Muscle of leg (tissue), 11 donors: ENCODE measurements around the gene KIAA0408. TPM values are rescaled to one million over a fixed set of nuclear protein-coding genes. Genes with fewer than 3 reads are reported as not detected.
"Not testable (repeated sequence)": the region's sequence is repeated elsewhere in the genome, so short reads cannot be mapped to it uniquely, and the experiment has no call there.

Experiments used
- DNase-seq: peaks from one replicate; pipeline ENCODE4 v3.0.0; 2013
- H3K27ac ChIP-seq: one replicate; pipeline ENCODE4 v1.5.1; 2013; ENCODE audit warnings: mild to moderate bottlenecking, low read length, control low read depth
- H3K27me3 ChIP-seq: one replicate; pipeline ENCODE4 v1.6.1; 2013; ENCODE audit warnings: low read length; ENCODE audit not compliant: control insufficient read depth, insufficient read depth
- H3K36me3 ChIP-seq: one replicate; pipeline ENCODE4 v1.6.1; 2013; ENCODE audit warnings: low read length; ENCODE audit not compliant: control insufficient read depth, insufficient read depth
- H3K4me1 ChIP-seq: one replicate; pipeline ENCODE4 v1.6.1; 2013; ENCODE audit warnings: low read length; ENCODE audit not compliant: control insufficient read depth, insufficient read depth
- H3K4me3 ChIP-seq: one replicate; pipeline ENCODE4 v1.5.1; 2013; ENCODE audit warnings: low read length, control low read depth
- H3K9me3 ChIP-seq: replicated peaks from 2 replicates; pipeline ENCODE4 v1.6.1; 2013; ENCODE audit warnings: low read depth, low read length; ENCODE audit not compliant: control insufficient read depth
- WGBS: methylation state at CpG from one replicate; pipeline ENCODE4 v1.1.5; 2013; ENCODE audit warnings: missing lambda C conversion rate; ENCODE audit not compliant: insufficient coverage; 5-methylcytosine and 5-hydroxymethylcytosine counted together
- polyA plus RNA-seq, 8 donors: library from polyadenylated mRNA; unstranded; fragments of 120-200 nt; gene quantifications; one replicate each; pipeline versions ENCODE4 v1.2.1 to v1.2.3, GENCODE V29; 2013; ENCODE audit warnings: inconsistent platforms in 1 of 8, low replicate concordance in 1 of 8; ENCODE audit not compliant: insufficient read length in 8 of 8, insufficient read depth in 1 of 8
- total RNA-seq: library from RNA; stranded (reverse); fragments of 120-200 nt; gene quantifications from one replicate; pipeline ENCODE4 v1.2.4, GENCODE V29; 2013

Gene KIAA0408
- total and polyA plus RNA-seq, 9 donors: 13.8 to 23.1 (median 17.6) TPM

DNA sequence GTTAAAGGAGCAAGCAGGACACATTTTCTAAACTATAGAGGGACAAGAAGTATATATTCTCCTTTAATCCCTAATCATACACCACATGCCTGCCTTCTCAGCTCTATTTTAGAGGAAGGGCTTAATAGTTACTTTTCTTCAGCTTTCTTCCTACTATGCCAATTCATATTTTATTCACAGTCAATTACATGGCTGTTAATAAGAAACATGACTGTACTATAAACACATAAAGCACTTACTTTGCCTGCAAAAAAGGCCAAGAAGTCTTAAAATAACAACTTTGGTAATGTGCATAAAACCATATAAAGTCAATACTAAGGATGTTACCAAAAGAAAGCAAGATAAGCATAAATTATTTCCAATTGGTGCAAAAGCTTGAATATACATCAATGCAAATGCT is 6.4 kb downstream of the KIAA0408 start:
- Histone ChIP-seq H3K4me3 (no peak overlapping the region), H3K27ac (no peak overlapping the region), H3K9me3 (no peaks in the 10 kb centered on the region), H3K4me1 (peaks cover 3% of the 10 kb centered on the region), H3K36me3 (no peaks in the 10 kb centered on the region), H3K27me3 (no peaks in the 10 kb centered on the region)
- DNase-seq: no peak

GRCh38 chr6:127451388-127451787 is 7.8 kb downstream of the KIAA0408 start:
- Histone ChIP-seq H3K27ac (no peak overlapping the region), H3K4me1 (peaks cover 3% of the 10 kb centered on the region), H3K36me3 (peaks cover 10% of the 10 kb centered on the region), H3K27me3 (no peaks in the 10 kb centered on the region), H3K9me3 (no peaks in the 10 kb centered on the region), H3K4me3 (no peak overlapping the region)
- 95% methylated on average over 3 of the region's 3 CpGs for WGBS
- no peak for DNase-seq

DNA sequence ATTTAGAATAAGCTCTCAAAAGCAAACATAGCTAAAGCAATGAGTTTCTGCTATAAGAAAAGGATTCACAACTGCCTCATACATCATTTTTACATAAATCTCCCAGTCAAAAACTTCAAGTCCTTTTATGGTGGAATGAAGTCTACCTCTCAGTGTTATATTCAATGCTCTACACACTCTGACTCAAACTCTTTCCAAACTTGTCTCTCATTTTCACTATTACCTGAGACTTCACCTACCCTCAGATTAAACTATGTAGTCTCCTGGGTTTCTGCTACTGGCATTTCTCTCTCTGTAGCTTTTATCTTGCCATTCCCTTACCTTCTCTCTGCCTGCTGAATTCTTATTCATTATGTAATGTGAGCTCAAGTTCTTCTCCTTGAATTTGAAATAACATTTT is 11.4 kb downstream of the KIAA0408 start:
- H3K4me3 ChIP-seq: no peak overlapping the region
- peaks cover 15% of the 10 kb centered on the region for H3K36me3 ChIP-seq
- H3K27me3 ChIP-seq: no peaks in the 10 kb centered on the region
- no peaks in the 10 kb centered on the region for H3K9me3 ChIP-seq
- H3K4me1 ChIP-seq: peaks cover 2% of the 10 kb centered on the region
- no peak for DNase-seq
- H3K27ac ChIP-seq: no peak overlapping the region

GRCh38 chr6:127446356-127446755 is 12.8 kb downstream of the KIAA0408 start:
- WGBS: 71% methylated on average over 7 of the region's 7 CpGs
- Histone ChIP-seq H3K36me3 (peaks cover 15% of the 10 kb centered on the region), H3K27ac (no peak overlapping the region)

GRCh38 chr6:127441881-127442280 is 17.3 kb downstream of the KIAA0408 start:
- Histone ChIP-seq H3K36me3 (peaks cover 10% of the 10 kb centered on the region), H3K27ac (no peak overlapping the region), H3K4me1 (peaks cover 2% of the 10 kb centered on the region), H3K4me3 (no peak overlapping the region), H3K9me3 (no peaks in the 10 kb centered on the region), H3K27me3 (no peaks in the 10 kb centered on the region)
- DNase-seq: no peak
- WGBS: no CpG with 5 or more reads among the region's 1 CpG

More at GRCh38 chr6:127446356-127446755, 12.8 kb downstream of the KIAA0408 start:
- Histone ChIP-seq H3K4me1 (peaks cover 2% of the 10 kb centered on the region), H3K4me3 (no peak overlapping the region), H3K9me3 (no peaks in the 10 kb centered on the region), H3K27me3 (no peaks in the 10 kb centered on the region)
- no peak for DNase-seq

GRCh38 chr6:127439718-127440117 is 19.5 kb downstream of the KIAA0408 start:
- WGBS: no CpG with 5 or more reads among the region's 2 CpGs
- peak; percentile 46 for DNase-seq

GRCh38 chr6:127436578-127437110 is 22.5 kb downstream of the KIAA0408 start:
- DNase-seq: no peak
- Histone ChIP-seq H3K36me3 (no peaks in the 10 kb centered on the region), H3K9me3 (no peaks in the 10 kb centered on the region), H3K27ac (no peak overlapping the region), H3K4me1 (no peaks in the 10 kb centered on the region), H3K4me3 (no peak overlapping the region), H3K27me3 (no peaks in the 10 kb centered on the region)
- 80% methylated on average over 3 of the region's 3 CpGs for WGBS

More at GRCh38 chr6:127439718-127440117, 19.5 kb downstream of the KIAA0408 start:
- H3K27ac ChIP-seq: no peak overlapping the region
- H3K36me3 ChIP-seq: peaks cover 3% of the 10 kb centered on the region
- H3K4me3 ChIP-seq: no peak overlapping the region
- no peaks in the 10 kb centered on the region for H3K4me1 ChIP-seq
- H3K9me3 ChIP-seq: no peaks in the 10 kb centered on the region
- H3K27me3 ChIP-seq: no peaks in the 10 kb centered on the region

GRCh38 chr6:127435626-127436220 is 23.5 kb downstream of the KIAA0408 start:
- no peaks in the 10 kb centered on the region for H3K9me3 ChIP-seq
- H3K4me3 ChIP-seq: no peak overlapping the region
- H3K27me3 ChIP-seq: no peaks in the 10 kb centered on the region
- H3K4me1 ChIP-seq: no peaks in the 10 kb centered on the region
- 53% methylated on average over 3 of the region's 7 CpGs for whole genome bisulfite sequencing
- DNase-seq: peak; percentile 20
- H3K27ac ChIP-seq: no peak overlapping the region
- H3K36me3 ChIP-seq: no peaks in the 10 kb centered on the region

- Histone ChIP-seq H3K27me3 (no peaks in the 10 kb centered on the region), H3K36me3 (no peaks in the 10 kb centered on the region), H3K4me3 (no peak overlapping the region), H3K27ac (no peak overlapping the region), H3K9me3 (no peaks in the 10 kb centered on the region), H3K4me1 (no peaks in the 10 kb centered on the region)
- DNase-seq: no peak
Observed at GRCh38 chr6:127434651-127435050, 24.5 kb downstream of the KIAA0408 start.

- not testable (repeated sequence) for H3K4me3 ChIP-seq, DNase-seq, H3K27me3 ChIP-seq, H3K36me3 ChIP-seq, H3K4me1 ChIP-seq, H3K9me3 ChIP-seq, H3K27ac ChIP-seq
- 93% methylated on average over 8 of the region's 9 CpGs for WGBS
Observed at GRCh38 chr6:127428562-127428961, 30.6 kb downstream of the KIAA0408 start.

DNA sequence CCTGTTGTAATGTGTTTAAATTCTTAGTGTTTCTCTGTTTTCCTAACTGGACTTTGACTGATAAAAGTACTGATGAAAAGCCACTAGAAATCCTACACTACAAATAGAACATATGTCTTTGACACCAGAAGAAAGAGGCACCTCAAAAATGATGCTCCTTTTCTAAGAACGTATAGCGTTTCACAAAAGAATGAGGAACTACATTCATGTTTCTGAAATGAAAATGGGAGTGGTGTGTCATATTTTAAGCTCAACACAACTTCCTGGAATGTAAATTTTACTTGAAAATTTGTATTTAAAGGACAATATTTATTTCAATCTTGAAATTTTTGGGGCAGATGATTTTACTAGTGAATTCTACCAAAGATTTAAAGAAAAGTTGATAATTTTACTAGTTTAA is 35.3 kb downstream of the KIAA0408 start:
- no peak overlapping the region for H3K27ac ChIP-seq
- H3K27me3 ChIP-seq: no peaks in the 10 kb centered on the region
- H3K4me3 ChIP-seq: no peak overlapping the region
- no peaks in the 10 kb centered on the region for H3K36me3 ChIP-seq
- peaks cover 2% of the 10 kb centered on the region for H3K9me3 ChIP-seq
- no CpG with 5 or more reads among the region's 2 CpGs for WGBS
- no peak for DNase-seq
- no peaks in the 10 kb centered on the region for H3K4me1 ChIP-seq
